RWPE1 (cell line): ENCODE results near the gene OR52H1.

Source experiments
- CTCF ChIA-PET: fragments of 350-600 bp; sonication (Branson Sonifier 250); formaldehyde crosslinking; extraction: SDS; loops from one replicate; lab custom pipeline; 2021; lab: Yijun Ruan, JAX
- POLR2A ChIA-PET: fragments of 400-600 bp; formaldehyde crosslinking; extraction: SDS; loops from one replicate; lab custom pipeline; 2020; ENCODE audit warnings: antibody characterized with exemption; ENCODE audit not compliant: low non-redundant PET; lab: Yijun Ruan, JAX
- DNase-seq: peaks from one replicate; pipeline ENCODE4 v3.0.0; 2012; ENCODE audit warnings: low spot score
- H3K27ac ChIP-seq: fragments of 450-650 bp; 2 replicates; pipeline ENCODE4 v1.5.1; 2017
- TF ChIP-seq, protein P1 (sequence below): fragments of 450-650 bp; conservative IDR thresholded peaks from 2 replicates; pipeline ENCODE4 v1.5.1; 2017; ENCODE audit warnings: low read depth, mild to moderate bottlenecking

OR52H1 gene

DNA sequence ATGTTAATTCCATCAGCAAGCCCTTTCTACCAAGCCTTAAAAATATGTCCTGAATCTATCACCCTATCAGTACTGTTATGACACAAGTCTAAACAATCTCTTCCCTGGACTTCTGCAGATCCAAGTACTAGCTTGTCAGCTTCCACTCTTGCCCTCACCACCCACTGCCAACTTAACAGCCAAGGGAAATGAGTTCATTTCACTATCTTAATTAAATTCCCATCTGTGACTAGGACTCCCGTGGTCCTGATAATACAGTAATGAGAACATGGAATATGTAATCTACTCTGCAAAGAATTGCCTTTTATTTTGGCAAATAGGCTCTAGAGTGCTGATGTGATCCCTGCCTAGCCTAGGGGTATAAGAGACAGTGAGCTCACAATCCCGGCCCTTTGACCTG, 48.7 kb downstream of the OR52H1 start:
- no peak overlapping the region for H3K27ac ChIP-seq
- TF ChIP-seq, protein P1, sequence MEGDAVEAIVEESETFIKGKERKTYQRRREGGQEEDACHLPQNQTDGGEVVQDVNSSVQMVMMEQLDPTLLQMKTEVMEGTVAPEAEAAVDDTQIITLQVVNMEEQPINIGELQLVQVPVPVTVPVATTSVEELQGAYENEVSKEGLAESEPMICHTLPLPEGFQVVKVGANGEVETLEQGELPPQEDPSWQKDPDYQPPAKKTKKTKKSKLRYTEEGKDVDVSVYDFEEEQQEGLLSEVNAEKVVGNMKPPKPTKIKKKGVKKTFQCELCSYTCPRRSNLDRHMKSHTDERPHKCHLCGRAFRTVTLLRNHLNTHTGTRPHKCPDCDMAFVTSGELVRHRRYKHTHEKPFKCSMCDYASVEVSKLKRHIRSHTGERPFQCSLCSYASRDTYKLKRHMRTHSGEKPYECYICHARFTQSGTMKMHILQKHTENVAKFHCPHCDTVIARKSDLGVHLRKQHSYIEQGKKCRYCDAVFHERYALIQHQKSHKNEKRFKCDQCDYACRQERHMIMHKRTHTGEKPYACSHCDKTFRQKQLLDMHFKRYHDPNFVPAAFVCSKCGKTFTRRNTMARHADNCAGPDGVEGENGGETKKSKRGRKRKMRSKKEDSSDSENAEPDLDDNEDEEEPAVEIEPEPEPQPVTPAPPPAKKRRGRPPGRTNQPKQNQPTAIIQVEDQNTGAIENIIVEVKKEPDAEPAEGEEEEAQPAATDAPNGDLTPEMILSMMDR = no peak
- no peak for DNase-seq
- ChIA-PET POLR2A (no interaction called here), CTCF (no interaction called here)
